ENCODE data around the gene DDX1. TPM values are rescaled to one million over a fixed set of nuclear protein-coding genes. Genes with fewer than 3 reads are reported as not detected.

The DDX1 gene
- total RNA-seq, 1 experiment from 2014 or later, result 115 TPM

GRCh38 chr2:15630121-15630977, 38.7 kb downstream of the DDX1 start:
- H3K4me3 Mint-ChIP-seq, result no peak overlapping the region
- ATAC-seq (no peak), DNase-seq (ENCODE audit: low spot score) (no peak)
- no peaks in the 10 kb centered on the region for H3K27me3 Mint-ChIP-seq (ENCODE audit: low read depth)
- H3K9me3 Mint-ChIP-seq, result no peaks in the 10 kb centered on the region
- CTCF ChIA-PET, result interaction anchor here (0.6 kb wide), 1 partner anchor 117 kb away, joined by 5 read pairs; no protein-coding TSS in a partner anchor
- H3K27ac Mint-ChIP-seq, result no peak overlapping the region
- H3K4me1 Mint-ChIP-seq, result peaks cover 12% of the 10 kb centered on the region
- POLR2A ChIA-PET, result no interaction called here
- H3K36me3 Mint-ChIP-seq, result peaks cover 81% of the 10 kb centered on the region
- TF ChIP-seq GABPB1 (CRISPR knock-in tag; IDR thresholded peaks at IDR 0.05), result no peak
- no peak for TF ChIP-seq ZNF263 (CRISPR knock-in tag; IDR thresholded peaks at IDR 0.05; ENCODE audit: low read depth)
- no peak for TF ChIP-seq PRDM15 (CRISPR knock-in tag; IDR thresholded peaks at IDR 0.05)

GRCh38 chr2:15630978-15631719, 39.5 kb downstream of the DDX1 start:
- H3K27ac Mint-ChIP-seq, result no peak overlapping the region
- ATAC-seq (no peak), DNase-seq (ENCODE audit: low spot score) (no peak)
- peaks cover 18% of the 10 kb centered on the region for H3K4me1 Mint-ChIP-seq
- no peaks in the 10 kb centered on the region for H3K9me3 Mint-ChIP-seq
- ChIA-PET CTCF (no interaction called here), POLR2A (no interaction called here)
- no peaks in the 10 kb centered on the region for H3K27me3 Mint-ChIP-seq (ENCODE audit: low read depth)
- peaks cover 73% of the 10 kb centered on the region for H3K36me3 Mint-ChIP-seq
- H3K4me3 Mint-ChIP-seq, result no peak overlapping the region
- TF ChIP-seq CREM (CRISPR knock-in tag; IDR thresholded peaks at IDR 0.05), result no peak
- no peak for TF ChIP-seq USF1 (CRISPR knock-in tag; IDR thresholded peaks at IDR 0.05)
- TF ChIP-seq MXD4 (CRISPR knock-in tag; IDR thresholded peaks at IDR 0.05; ENCODE audit: borderline replicate concordance), result no peak
- TF ChIP-seq FOXK1 (CRISPR knock-in tag; IDR thresholded peaks at IDR 0.05), result no peak
- no peak for TF ChIP-seq AR (CRISPR knock-in tag; IDR thresholded peaks at IDR 0.05)
- TF ChIP-seq MLX (CRISPR knock-in tag; IDR thresholded peaks at IDR 0.05), result no peak
- no peak for TF ChIP-seq ZSCAN18 (CRISPR knock-in tag; IDR thresholded peaks at IDR 0.05)

All from WTC11 (cell line).